GM23338 (cell line): ENCODE measurements around the gene MYL11. TPM values are rescaled to one million over a fixed set of nuclear protein-coding genes. Genes with fewer than 3 reads are reported as not detected.

Source experiments
- ATAC-seq: fragments of 200-7000 bp; cut with Tn5 transposase; 3 replicates; pipeline ENCODE4 v1.9.1; 2020
- DNase-seq: peaks from one replicate; pipeline ENCODE4 v3.0.0-alpha.2; 2015; ENCODE audit warnings: low spot score
- H2AFZ ChIP-seq: fragments of 200-600 bp; sonication (generic); 2 replicates; pipeline ENCODE4 v1.8.0; 2016; ENCODE audit warnings: antibody characterized with exemption, mild to moderate bottlenecking, moderate library complexity
- H3F3A ChIP-seq: fragments of 200-600 bp; sonication (generic); replicated peaks from 2 replicates; pipeline ENCODE4 v1.8.0; 2017; ENCODE audit warnings: antibody characterized with exemption, mixed run types, low read depth
- H3K27ac ChIP-seq: fragments of 200-600 bp; sonication (generic); 2 replicates; pipeline ENCODE4 v1.6.1; 2016; ENCODE audit warnings: low read depth
- H3K27me3 ChIP-seq: fragments of 200-600 bp; sonication (generic); 2 replicates; pipeline ENCODE4 v1.8.0; 2016; ENCODE audit warnings: mild to moderate bottlenecking, mixed run types, moderate library complexity; ENCODE audit not compliant: insufficient read depth
- H3K36me3 ChIP-seq: fragments of 200-600 bp; sonication (generic); 2 replicates; pipeline ENCODE4 v1.8.0; 2016; ENCODE audit warnings: mild to moderate bottlenecking; ENCODE audit not compliant: insufficient read depth
- H3K4me1 ChIP-seq: fragments of 200-600 bp; sonication (generic); 2 replicates; pipeline ENCODE4 v1.8.0; 2016; ENCODE audit warnings: mild to moderate bottlenecking, moderate library complexity; ENCODE audit not compliant: insufficient read depth
- H3K4me2 ChIP-seq: fragments of 200-600 bp; sonication (generic); 2 replicates; pipeline ENCODE4 v1.7.1; 2017; ENCODE audit warnings: mixed run types
- H3K4me3 ChIP-seq: fragments of 200-600 bp; sonication (generic); 2 replicates; pipeline ENCODE4 v1.6.1; 2016; ENCODE audit warnings: mixed run types
- H3K79me2 ChIP-seq: fragments of 200-600 bp; sonication (generic); replicated peaks from 2 replicates; pipeline ENCODE4 v1.8.0; 2017; ENCODE audit warnings: mild to moderate bottlenecking; ENCODE audit not compliant: insufficient read depth
- H3K9me2 ChIP-seq: fragments of 200-600 bp; sonication (generic); 2 replicates; pipeline ENCODE4 v1.8.0; 2017; ENCODE audit not compliant: insufficient read depth
- H4K20me1 ChIP-seq: fragments of 200-600 bp; sonication (generic); replicated peaks from 2 replicates; pipeline ENCODE4 v1.8.0; 2017; ENCODE audit warnings: mild to moderate bottlenecking; ENCODE audit not compliant: insufficient read depth
- H3K27ac Mint-ChIP-seq: 2 replicates; pipeline ENCODE4 v1.8.0; 2020; ENCODE audit warnings: inconsistent platforms, mild to moderate bottlenecking, moderate library complexity, mixed read lengths
- H3K27me3 Mint-ChIP-seq: 3 replicates; pipeline ENCODE4 v1.8.0; 2022; ENCODE audit warnings: low read depth, mild to moderate bottlenecking, moderate library complexity, mixed read lengths, inconsistent platforms; ENCODE audit not compliant: insufficient read depth, poor library complexity
- H3K36me3 Mint-ChIP-seq: 3 replicates; pipeline ENCODE4 v1.8.0; 2021; ENCODE audit warnings: low read depth, mild to moderate bottlenecking, inconsistent platforms, moderate library complexity, mixed read lengths
- H3K4me1 Mint-ChIP-seq: 3 replicates; pipeline ENCODE4 v1.8.0; 2020; ENCODE audit warnings: mild to moderate bottlenecking, inconsistent platforms, mixed read lengths
- H3K4me3 Mint-ChIP-seq: 3 replicates; pipeline ENCODE4 v1.8.0; 2021; ENCODE audit warnings: moderate library complexity, mild to moderate bottlenecking, inconsistent platforms, mixed read lengths
- H3K9me3 Mint-ChIP-seq: 3 replicates; pipeline ENCODE4 v1.8.0; 2020; ENCODE audit warnings: moderate library complexity, mild to moderate bottlenecking, inconsistent platforms, mixed read lengths
- CREB1 ChIP-seq: fragments of 250-450 bp; sonication (Bioruptor Pico); IDR thresholded peaks from 2 replicates; pipeline ENCODE4 v1.5.0; 2020; ENCODE audit warnings: low read depth, mild to moderate bottlenecking, moderate library complexity
- JUNB ChIP-seq: IDR thresholded peaks from one replicate; pipeline ENCODE4 v1.6.1; 2016; ENCODE audit warnings: antibody characterized with exemption; ENCODE audit not compliant: unreplicated experiment
- NANOG ChIP-seq: IDR thresholded peaks from 2 replicates; pipeline ENCODE4 v1.6.1; 2016; ENCODE audit warnings: antibody characterized with exemption, borderline replicate concordance
- POLR2AphosphoS5 ChIP-seq: IDR thresholded peaks from 2 replicates; pipeline ENCODE4 v1.6.1; 2016; ENCODE audit warnings: antibody characterized with exemption, low read depth
- STAT1 ChIP-seq: IDR thresholded peaks from one replicate; pipeline ENCODE4 v1.6.1; 2016; ENCODE audit warnings: antibody characterized with exemption; ENCODE audit not compliant: unreplicated experiment
- ZNF114 ChIP-seq: fragments of 250-450 bp; sonication (Bioruptor Pico); IDR thresholded peaks from 2 replicates; pipeline ENCODE4 v1.5.0; 2020; ENCODE audit warnings: mild to moderate bottlenecking, moderate library complexity
- ZNF331 ChIP-seq: fragments of 250-450 bp; sonication (Bioruptor Pico); IDR thresholded peaks from 2 replicates; pipeline ENCODE4 v1.5.0; 2020; ENCODE audit warnings: low read depth, mild to moderate bottlenecking, moderate library complexity
- polyA plus RNA-seq: library from polyadenylated mRNA; unstranded; fragments of >200 nt; fragmentation: Nextera tagmentation; extraction: Ambion mirVana; gene quantifications from 2 replicates; pipeline ENCODE4 v1.2.1, GENCODE V29; 2016
- total RNA-seq: library from RNA; depleted of rRNA; stranded (reverse); fragments of >200 nt; shearing (Covaris generic); gene quantifications from 2 replicates; pipeline ENCODE4 v1.2.3, GENCODE V29; 2014
- TF ChIP-seq, protein P1 (sequence below): fragments of 250-450 bp; sonication (Bioruptor Pico); IDR thresholded peaks from 2 replicates; pipeline ENCODE4 v1.5.0; 2020; ENCODE audit warnings: mild to moderate bottlenecking, moderate library complexity
- TF ChIP-seq, protein P2 (sequence below): IDR thresholded peaks from one replicate; pipeline ENCODE4 v1.6.1; 2018; ENCODE audit warnings: antibody characterized with exemption; ENCODE audit not compliant: unreplicated experiment
- TF ChIP-seq, protein P3 (sequence below), 2 experiments: fragments of 200-600 bp in 1 of 2; sonication (generic) in 1 of 2; conservative IDR thresholded peaks; 2 replicates each; pipeline versions ENCODE4 v1.5.1 to v1.6.1; 2016 to 2017; ENCODE audit warnings: antibody characterized with exemption in 2 of 2, low read depth in 2 of 2, mild to moderate bottlenecking in 2 of 2, moderate library complexity in 1 of 2

MYL11 gene
- total and polyA plus RNA-seq, 2 experiments from 2014 or later, result 3.5 TPM; not detected in 1

DNA sequence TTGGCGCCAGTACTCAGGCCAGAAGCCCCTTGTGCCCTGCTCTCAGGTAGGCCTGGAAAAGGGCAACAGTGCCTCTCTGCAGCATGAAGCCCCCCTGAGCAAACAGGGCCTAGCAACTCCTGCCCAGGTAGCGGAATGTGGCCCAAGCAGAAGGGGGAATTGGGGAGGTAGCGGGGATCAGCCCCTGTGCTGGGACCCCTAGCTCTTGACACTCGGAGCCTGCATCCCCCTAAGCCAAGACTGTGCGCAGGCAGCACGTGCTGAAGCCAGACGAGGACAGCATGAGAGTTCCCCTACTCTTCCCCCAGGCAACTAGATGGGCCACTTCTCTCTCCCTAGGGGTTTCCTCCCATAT, 18.7 kb upstream of the MYL11 start (continued):
- TF ChIP-seq, protein P1, sequence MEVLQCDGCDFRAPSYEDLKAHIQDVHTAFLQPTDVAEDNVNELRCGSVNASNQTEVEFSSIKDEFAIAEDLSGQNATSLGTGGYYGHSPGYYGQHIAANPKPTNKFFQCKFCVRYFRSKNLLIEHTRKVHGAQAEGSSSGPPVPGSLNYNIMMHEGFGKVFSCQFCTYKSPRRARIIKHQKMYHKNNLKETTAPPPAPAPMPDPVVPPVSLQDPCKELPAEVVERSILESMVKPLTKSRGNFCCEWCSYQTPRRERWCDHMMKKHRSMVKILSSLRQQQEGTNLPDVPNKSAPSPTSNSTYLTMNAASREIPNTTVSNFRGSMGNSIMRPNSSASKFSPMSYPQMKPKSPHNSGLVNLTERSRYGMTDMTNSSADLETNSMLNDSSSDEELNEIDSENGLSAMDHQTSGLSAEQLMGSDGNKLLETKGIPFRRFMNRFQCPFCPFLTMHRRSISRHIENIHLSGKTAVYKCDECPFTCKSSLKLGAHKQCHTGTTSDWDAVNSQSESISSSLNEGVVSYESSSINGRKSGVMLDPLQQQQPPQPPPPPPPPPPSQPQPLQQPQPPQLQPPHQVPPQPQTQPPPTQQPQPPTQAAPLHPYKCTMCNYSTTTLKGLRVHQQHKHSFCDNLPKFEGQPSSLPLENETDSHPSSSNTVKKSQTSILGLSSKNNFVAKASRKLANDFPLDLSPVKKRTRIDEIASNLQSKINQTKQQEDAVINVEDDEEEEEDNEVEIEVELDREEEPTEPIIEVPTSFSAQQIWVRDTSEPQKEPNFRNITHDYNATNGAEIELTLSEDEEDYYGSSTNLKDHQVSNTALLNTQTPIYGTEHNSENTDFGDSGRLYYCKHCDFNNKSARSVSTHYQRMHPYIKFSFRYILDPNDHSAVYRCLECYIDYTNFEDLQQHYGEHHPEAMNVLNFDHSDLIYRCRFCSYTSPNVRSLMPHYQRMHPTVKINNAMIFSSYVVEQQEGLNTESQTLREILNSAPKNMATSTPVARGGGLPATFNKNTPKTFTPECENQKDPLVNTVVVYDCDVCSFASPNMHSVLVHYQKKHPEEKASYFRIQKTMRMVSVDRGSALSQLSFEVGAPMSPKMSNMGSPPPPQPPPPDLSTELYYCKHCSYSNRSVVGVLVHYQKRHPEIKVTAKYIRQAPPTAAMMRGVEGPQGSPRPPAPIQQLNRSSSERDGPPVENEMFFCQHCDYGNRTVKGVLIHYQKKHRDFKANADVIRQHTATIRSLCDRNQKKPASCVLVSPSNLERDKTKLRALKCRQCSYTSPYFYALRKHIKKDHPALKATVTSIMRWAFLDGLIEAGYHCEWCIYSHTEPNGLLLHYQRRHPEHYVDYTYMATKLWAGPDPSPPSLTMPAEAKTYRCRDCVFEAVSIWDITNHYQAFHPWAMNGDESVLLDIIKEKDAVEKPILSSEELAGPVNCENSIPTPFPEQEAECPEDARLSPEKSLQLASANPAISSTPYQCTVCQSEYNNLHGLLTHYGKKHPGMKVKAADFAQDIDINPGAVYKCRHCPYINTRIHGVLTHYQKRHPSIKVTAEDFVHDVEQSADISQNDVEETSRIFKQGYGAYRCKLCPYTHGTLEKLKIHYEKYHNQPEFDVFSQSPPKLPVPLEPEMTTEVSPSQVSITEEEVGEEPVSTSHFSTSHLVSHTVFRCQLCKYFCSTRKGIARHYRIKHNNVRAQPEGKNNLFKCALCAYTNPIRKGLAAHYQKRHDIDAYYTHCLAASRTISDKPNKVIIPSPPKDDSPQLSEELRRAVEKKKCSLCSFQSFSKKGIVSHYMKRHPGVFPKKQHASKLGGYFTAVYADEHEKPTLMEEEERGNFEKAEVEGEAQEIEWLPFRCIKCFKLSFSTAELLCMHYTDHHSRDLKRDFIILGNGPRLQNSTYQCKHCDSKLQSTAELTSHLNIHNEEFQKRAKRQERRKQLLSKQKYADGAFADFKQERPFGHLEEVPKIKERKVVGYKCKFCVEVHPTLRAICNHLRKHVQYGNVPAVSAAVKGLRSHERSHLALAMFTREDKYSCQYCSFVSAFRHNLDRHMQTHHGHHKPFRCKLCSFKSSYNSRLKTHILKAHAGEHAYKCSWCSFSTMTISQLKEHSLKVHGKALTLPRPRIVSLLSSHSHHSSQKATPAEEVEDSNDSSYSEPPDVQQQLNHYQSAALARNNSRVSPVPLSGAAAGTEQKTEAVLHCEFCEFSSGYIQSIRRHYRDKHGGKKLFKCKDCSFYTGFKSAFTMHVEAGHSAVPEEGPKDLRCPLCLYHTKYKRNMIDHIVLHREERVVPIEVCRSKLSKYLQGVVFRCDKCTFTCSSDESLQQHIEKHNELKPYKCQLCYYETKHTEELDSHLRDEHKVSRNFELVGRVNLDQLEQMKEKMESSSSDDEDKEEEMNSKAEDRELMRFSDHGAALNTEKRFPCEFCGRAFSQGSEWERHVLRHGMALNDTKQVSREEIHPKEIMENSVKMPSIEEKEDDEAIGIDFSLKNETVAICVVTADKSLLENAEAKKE (CRISPR knock-in tag), result no peak
- no peak for TF ChIP-seq NANOG

DNA sequence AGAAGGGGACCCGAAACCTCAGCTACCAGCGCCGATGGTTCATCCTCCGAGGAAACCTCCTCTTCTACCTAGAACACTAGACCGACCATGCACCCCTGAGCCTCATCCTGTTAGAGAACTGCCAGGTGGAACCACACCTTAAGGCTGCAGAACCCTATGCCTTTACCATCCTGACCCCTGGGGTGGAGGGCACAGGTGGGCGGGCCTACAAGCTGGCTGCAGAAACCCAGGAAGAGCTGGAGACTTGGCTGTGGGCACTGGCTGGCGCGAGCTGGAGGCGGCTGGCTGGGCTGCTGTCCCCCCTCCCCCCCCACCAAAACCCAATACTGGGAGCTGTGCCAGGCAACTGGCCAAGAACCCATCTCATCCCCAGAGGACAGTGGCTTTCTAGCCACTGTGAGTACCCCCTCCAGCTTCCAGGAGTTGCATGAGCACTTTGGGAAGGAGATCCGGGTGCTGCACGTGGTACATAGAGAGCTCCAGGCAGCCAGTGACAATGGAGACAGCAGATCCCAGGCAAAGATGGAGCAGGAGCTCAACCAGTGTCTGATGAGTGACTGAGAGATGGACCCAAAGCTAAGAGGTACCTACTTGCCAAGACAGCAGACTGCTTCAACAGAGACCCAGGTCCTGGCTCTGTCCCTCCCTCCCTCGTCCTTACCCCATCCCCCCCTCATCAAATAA, 18.1 kb upstream of the MYL11 start:
- no peak overlapping the region for H2AFZ ChIP-seq
- peak overlapping the region; percentile 81 for H3K4me2 ChIP-seq
- H3K9me3 Mint-ChIP-seq, result peaks cover 4% of the 10 kb centered on the region; the same call in 2 of the 3 replicates
- H3K27me3 Mint-ChIP-seq, result peaks cover 23% of the 10 kb centered on the region
- H3K27ac ChIP-seq, result peak overlapping the region; percentile 97; the same call in 1 of the 2 replicates
- no peaks in the 10 kb centered on the region for H3K9me2 ChIP-seq
- H3K36me3 Mint-ChIP-seq, result peaks cover 50% of the 10 kb centered on the region
- 0 out of 2 replicates have a peak, but pooled peaks cover 4% of the 10 kb centered on the region for H3F3A ChIP-seq
- H3K4me1 ChIP-seq, result peaks cover 3% of the 10 kb centered on the region
- peaks cover 31% of the 10 kb centered on the region for H3K4me1 Mint-ChIP-seq
- no peaks in the 10 kb centered on the region for H4K20me1 ChIP-seq
- H3K27me3 ChIP-seq, result no peaks in the 10 kb centered on the region
- no peak for TF ChIP-seq ZNF331 (CRISPR knock-in tag)
- TF ChIP-seq ZNF114 (CRISPR knock-in tag), result no peak
- TF ChIP-seq NANOG, result no peak
- no peak for TF ChIP-seq JUNB
- no peak for TF ChIP-seq POLR2AphosphoS5
- TF ChIP-seq, protein P2, sequence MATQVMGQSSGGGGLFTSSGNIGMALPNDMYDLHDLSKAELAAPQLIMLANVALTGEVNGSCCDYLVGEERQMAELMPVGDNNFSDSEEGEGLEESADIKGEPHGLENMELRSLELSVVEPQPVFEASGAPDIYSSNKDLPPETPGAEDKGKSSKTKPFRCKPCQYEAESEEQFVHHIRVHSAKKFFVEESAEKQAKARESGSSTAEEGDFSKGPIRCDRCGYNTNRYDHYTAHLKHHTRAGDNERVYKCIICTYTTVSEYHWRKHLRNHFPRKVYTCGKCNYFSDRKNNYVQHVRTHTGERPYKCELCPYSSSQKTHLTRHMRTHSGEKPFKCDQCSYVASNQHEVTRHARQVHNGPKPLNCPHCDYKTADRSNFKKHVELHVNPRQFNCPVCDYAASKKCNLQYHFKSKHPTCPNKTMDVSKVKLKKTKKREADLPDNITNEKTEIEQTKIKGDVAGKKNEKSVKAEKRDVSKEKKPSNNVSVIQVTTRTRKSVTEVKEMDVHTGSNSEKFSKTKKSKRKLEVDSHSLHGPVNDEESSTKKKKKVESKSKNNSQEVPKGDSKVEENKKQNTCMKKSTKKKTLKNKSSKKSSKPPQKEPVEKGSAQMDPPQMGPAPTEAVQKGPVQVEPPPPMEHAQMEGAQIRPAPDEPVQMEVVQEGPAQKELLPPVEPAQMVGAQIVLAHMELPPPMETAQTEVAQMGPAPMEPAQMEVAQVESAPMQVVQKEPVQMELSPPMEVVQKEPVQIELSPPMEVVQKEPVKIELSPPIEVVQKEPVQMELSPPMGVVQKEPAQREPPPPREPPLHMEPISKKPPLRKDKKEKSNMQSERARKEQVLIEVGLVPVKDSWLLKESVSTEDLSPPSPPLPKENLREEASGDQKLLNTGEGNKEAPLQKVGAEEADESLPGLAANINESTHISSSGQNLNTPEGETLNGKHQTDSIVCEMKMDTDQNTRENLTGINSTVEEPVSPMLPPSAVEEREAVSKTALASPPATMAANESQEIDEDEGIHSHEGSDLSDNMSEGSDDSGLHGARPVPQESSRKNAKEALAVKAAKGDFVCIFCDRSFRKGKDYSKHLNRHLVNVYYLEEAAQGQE, result no peak
- TF ChIP-seq, protein P3, sequence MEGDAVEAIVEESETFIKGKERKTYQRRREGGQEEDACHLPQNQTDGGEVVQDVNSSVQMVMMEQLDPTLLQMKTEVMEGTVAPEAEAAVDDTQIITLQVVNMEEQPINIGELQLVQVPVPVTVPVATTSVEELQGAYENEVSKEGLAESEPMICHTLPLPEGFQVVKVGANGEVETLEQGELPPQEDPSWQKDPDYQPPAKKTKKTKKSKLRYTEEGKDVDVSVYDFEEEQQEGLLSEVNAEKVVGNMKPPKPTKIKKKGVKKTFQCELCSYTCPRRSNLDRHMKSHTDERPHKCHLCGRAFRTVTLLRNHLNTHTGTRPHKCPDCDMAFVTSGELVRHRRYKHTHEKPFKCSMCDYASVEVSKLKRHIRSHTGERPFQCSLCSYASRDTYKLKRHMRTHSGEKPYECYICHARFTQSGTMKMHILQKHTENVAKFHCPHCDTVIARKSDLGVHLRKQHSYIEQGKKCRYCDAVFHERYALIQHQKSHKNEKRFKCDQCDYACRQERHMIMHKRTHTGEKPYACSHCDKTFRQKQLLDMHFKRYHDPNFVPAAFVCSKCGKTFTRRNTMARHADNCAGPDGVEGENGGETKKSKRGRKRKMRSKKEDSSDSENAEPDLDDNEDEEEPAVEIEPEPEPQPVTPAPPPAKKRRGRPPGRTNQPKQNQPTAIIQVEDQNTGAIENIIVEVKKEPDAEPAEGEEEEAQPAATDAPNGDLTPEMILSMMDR (conservative IDR thresholded peaks at IDR 0.05; ENCODE audit: low read depth in 2 of 2), result no peak
- no peak for TF ChIP-seq CREB1
- TF ChIP-seq STAT1, result no peak
- DNase-seq (no peak), ATAC-seq (no peak)
- peaks cover 16% of the 10 kb centered on the region for H3K79me2 ChIP-seq
- H3K27ac Mint-ChIP-seq, result peak overlapping the region; percentile 99; the same call in 1 of the 2 replicates
- H3K36me3 ChIP-seq, result peaks cover 3% of the 10 kb centered on the region; the same call in 1 of the 2 replicates
- H3K4me3 ChIP-seq, result peak overlapping the region; percentile 100
- peak overlapping the region; percentile 96 for H3K4me3 Mint-ChIP-seq
